ENCODE data around the gene RGS4.

RGS4 gene

DNA sequence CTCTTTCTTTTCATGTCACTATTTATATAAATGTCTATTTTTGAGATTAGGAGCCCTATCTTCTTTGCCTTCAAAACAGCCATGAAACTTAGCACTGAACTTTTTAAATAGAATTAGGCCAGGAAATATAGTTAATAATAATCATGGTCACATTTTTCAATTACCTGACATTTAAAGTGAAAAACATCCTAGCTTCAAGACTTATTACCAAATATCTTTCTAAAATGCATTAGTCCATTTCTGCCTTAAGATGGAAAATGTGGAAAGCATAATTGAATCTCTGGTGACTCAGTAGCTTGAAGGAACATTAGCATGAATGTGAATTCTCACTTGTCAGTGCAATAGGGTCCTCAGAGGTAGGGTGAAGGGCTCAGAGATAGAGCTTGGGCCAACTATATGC lies 18.7 kb upstream of the RGS4 start:
- POLR2A ChIA-PET = no interaction called here
- CTCF ChIA-PET = interaction anchor here (1.2 kb wide), 1 partner anchor 24 kb away, joined by 3 read pairs; no protein-coding TSS in a partner anchor
- no peak for DNase-seq (ENCODE audit: extremely low spot score)
- TF ChIP-seq, protein P1, sequence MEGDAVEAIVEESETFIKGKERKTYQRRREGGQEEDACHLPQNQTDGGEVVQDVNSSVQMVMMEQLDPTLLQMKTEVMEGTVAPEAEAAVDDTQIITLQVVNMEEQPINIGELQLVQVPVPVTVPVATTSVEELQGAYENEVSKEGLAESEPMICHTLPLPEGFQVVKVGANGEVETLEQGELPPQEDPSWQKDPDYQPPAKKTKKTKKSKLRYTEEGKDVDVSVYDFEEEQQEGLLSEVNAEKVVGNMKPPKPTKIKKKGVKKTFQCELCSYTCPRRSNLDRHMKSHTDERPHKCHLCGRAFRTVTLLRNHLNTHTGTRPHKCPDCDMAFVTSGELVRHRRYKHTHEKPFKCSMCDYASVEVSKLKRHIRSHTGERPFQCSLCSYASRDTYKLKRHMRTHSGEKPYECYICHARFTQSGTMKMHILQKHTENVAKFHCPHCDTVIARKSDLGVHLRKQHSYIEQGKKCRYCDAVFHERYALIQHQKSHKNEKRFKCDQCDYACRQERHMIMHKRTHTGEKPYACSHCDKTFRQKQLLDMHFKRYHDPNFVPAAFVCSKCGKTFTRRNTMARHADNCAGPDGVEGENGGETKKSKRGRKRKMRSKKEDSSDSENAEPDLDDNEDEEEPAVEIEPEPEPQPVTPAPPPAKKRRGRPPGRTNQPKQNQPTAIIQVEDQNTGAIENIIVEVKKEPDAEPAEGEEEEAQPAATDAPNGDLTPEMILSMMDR (IDR thresholded peaks at IDR 0.05; ENCODE audit: control extremely low read depth, extremely low read depth, low read depth, missing control alignments) = no peak

DNA sequence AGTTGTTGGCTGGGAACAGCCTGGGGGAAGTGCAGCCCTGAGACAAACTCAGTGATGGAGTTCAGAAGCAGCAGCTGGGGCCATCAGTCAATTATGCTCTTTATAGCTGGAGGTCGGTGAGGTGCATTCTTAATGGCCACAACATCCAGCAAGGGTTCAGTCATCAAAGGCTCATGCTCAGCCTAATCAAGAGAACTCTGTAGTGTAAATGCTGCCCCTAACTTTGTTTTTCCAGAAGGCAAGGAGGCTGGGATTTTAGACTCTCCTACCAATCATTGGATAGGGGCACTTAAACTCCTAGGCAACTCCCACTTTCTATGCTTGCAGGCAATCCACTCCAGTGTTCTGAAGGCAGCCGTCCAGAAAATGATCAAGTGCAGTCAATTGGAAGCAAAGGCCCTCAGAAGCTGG lies 15.0 kb upstream of the RGS4 start:
- ChIA-PET POLR2A (no interaction called here), CTCF (no interaction called here)
- no peak for DNase-seq (ENCODE audit: extremely low spot score)
- TF ChIP-seq, protein P1 (IDR thresholded peaks at IDR 0.05; ENCODE audit: control extremely low read depth, extremely low read depth, low read depth, missing control alignments) = no peak

DNA sequence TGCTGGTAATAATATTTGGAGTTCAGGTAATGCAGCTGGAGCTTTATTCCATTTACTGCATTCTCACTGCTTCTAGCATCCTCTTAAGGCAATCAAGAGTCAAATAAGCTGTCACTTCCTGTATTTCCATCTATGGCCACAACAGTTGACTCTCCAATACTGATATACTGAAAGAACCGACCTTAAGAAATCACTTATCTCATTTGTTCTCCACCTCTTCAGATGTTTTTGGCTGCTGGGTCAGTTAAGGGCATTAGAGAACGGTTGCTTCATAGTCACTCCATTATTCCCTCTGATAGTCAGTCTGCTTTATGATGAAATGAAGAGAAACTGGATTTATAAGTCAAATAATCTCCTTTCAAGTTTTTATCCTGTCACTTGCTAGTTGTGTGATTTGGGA lies 14.2 kb upstream of the RGS4 start:
- DNase-seq (ENCODE audit: extremely low spot score) = no peak
- TF ChIP-seq, protein P1 (IDR thresholded peaks at IDR 0.05; ENCODE audit: control extremely low read depth, extremely low read depth, low read depth, missing control alignments) = no peak
- CTCF ChIA-PET = no interaction called here
- POLR2A ChIA-PET = no interaction called here

DNA sequence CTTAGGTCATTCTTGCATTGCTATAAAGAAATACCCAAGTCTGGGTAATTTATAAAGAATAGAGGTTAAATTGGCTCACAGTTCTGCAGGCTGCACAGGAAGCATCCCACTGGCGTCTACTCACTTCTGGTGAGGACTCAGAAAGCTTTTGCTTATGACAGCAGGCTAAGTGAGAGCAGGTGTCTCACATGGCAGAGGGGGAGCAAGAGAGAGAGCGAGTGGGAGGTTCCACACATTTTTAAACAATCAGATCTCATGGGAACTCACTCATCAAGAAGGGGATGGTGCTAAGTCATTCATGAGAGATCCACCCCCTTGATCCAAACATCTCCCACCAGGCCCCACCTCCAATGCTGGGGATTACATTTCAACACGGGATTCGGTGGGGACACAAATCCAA lies 13.6 kb upstream of the RGS4 start:
- ChIA-PET POLR2A (no interaction called here), CTCF (no interaction called here)
- DNase-seq (ENCODE audit: extremely low spot score) = no peak
- TF ChIP-seq, protein P1 (IDR thresholded peaks at IDR 0.05; ENCODE audit: control extremely low read depth, extremely low read depth, low read depth, missing control alignments) = no peak

DNA sequence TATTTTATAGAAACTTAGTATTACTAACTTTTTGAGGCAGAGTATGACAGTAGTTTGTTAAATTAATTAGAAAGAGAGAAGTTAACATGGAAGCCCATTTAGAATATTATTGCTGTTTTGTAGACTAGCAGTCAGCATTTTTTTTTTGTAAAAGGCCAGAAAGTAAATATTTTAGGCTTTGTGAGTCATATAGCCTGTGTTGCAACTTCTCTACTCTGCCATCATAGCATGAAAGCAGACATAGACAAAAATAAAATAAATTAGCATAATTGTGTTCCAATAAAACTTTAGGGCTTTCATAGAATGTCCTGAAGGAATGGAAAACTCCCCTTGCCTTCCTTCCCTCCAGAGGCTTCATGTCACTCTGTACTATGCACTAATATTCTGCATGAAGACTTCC lies 12.3 kb upstream of the RGS4 start:
- ChIA-PET POLR2A (no interaction called here), CTCF (interaction anchor here (0.7 to 1.9 kb wide), 3 partner anchors 14 to 56 kb away, joined by 3 to 6 read pairs (median 4); no protein-coding TSS in a partner anchor)

DNA sequence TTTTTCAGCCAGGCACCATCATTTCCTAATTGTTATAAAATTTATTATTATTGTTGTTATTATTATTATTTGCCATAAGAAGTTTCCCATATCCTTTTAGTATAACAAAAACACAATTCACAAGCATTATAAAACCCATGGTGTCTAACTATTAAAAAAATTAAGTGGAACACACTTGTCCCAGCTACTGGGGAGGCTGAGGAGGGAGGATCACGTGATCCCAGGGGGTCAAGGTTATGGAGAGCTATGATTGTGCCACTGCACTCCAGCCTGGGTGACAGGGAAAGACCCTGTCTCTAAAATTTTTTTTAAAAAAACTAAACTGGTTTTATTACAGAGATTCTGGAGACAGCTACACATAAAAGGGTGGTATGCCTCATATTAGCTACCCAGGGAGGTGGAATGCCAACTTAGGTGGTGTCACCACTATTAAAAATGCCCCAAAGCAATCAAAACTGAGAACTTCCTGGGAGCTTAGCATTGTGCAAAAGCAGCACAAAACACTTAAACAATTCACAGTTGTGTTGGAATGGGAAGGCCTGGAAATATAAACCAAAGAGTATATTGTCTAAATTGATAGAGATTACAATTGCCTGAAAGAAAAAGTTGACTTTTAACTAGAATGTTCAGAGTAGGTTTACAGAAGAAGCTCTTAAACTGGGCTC lies 8.7 kb upstream of the RGS4 start:
- ChIA-PET POLR2A (no interaction called here), CTCF (interaction anchor here (1.0 to 2.7 kb wide), 3 partner anchors 9 to 30 kb away, joined by 3 to 21 read pairs (median 4); partner anchors contain the start of gene RGS4)
- TF ChIP-seq, protein P1 (IDR thresholded peaks at IDR 0.05; ENCODE audit: control extremely low read depth, extremely low read depth, low read depth, missing control alignments) = no peak
- no peak for DNase-seq (ENCODE audit: extremely low spot score)

More for the DNA sequence above, 12.3 kb upstream of the RGS4 start:
- TF ChIP-seq, protein P1 (IDR thresholded peaks at IDR 0.05; ENCODE audit: control extremely low read depth, extremely low read depth, low read depth, missing control alignments) = no peak
- no peak for DNase-seq (ENCODE audit: extremely low spot score)
